GM12891 (cell line): Measurements from ENCODE around the gene CCDC43.

Source experiments
- PAX5 ChIP-seq: IDR thresholded peaks from 2 replicates; pipeline ENCODE4 v1.6.1; 2011; ENCODE audit warnings: low read length, moderate library complexity, mild to moderate bottlenecking; ENCODE audit not compliant: insufficient read depth, severe bottlenecking
- POLR2A ChIP-seq: IDR thresholded peaks from 2 replicates; pipeline ENCODE4 v1.6.1; 2011; ENCODE audit warnings: low read depth, low read length, control low read depth
- POLR2AphosphoS5 ChIP-seq: IDR thresholded peaks from 2 replicates; pipeline ENCODE4 v1.6.1; 2011; ENCODE audit warnings: low read depth, low read length, control low read depth
- SPI1 ChIP-seq: IDR thresholded peaks from 2 replicates; pipeline ENCODE4 v1.6.1; 2011; ENCODE audit warnings: low read depth, low read length, control low read depth

- no peak for TF ChIP-seq POLR2A
- TF ChIP-seq PAX5, result no peak
- no peak for TF ChIP-seq POLR2AphosphoS5
- no peak for TF ChIP-seq SPI1
Observed at GRCh38 chr17:44628243-44629188, 61.1 kb downstream of the CCDC43 start.
